ENCODE data around the gene ETFRF1.

ETFRF1 gene

GRCh38 chr12:25250744-25251730, 56.0 kb downstream of the ETFRF1 start, which contains the start of gene KRAS:
TSS of gene KRAS (minus strand) at chr12:25250929.
- H2BK5ac ChIP-seq (ENCODE audit: low read depth, low read length, poor library complexity, severe bottlenecking) = no peak within 1 kb of the TSS
- no peaks in the 10 kb centered on the region for H3K9me3 ChIP-seq (ENCODE audit: control insufficient read depth, low read length)
- H2BK12ac ChIP-seq (ENCODE audit: low read length in 2 of 2) = peak within 1 kb of the TSS; percentile 6 to 30
- no peaks in the 10 kb centered on the region for H3K27me3 ChIP-seq (ENCODE audit: control insufficient read depth in 1 of 2, insufficient read depth in 1 of 2, low read length in 2 of 2)
- H4K91ac ChIP-seq (ENCODE audit: low read length) = peak within 1 kb of the TSS; percentile 29
- peak within 1 kb of the TSS; percentile 67 for H4K8ac ChIP-seq (ENCODE audit: low read length)
- no peaks in the 10 kb centered on the region for H3K79me1 ChIP-seq (replicated peaks; ENCODE audit: low read length, poor library complexity, severe bottlenecking)
- H2BK120ac ChIP-seq (ENCODE audit: low read depth, low read length) = no peak within 1 kb of the TSS
- H3K36me3 ChIP-seq (ENCODE audit: control insufficient read depth in 1 of 2, insufficient read depth in 2 of 2, low read depth in 1 of 2, low read length in 2 of 2) = peaks cover 0 to 3% of the 10 kb centered on the region in 2 experiments
- H3K18ac ChIP-seq (ENCODE audit: low read depth in 1 of 2, low read length in 2 of 2) = peak within 1 kb of the TSS; percentile 90 to 94
- peak within 1 kb of the TSS; percentile 45 for H2BK15ac ChIP-seq (ENCODE audit: low read depth, poor library complexity, severe bottlenecking)
- no peak within 1 kb of the TSS for H3K27ac ChIP-seq (ENCODE audit: low read length, poor library complexity, severe bottlenecking)
- DNase-seq = peak; percentile 98
- H2AFZ ChIP-seq (ENCODE audit: low read depth, low read length) = peak within 1 kb of the TSS; percentile 79
- H2AK5ac ChIP-seq (ENCODE audit: low read length, severe bottlenecking) = no peak within 1 kb of the TSS
- peak within 1 kb of the TSS in 1 of 2 experiments; percentile 88 for H3K14ac ChIP-seq (ENCODE audit: low read length in 2 of 2)
- H3K4me2 ChIP-seq (ENCODE audit: low read length, poor library complexity, severe bottlenecking) = peak within 1 kb of the TSS; percentile 74
- H3K9ac ChIP-seq (ENCODE audit: low read length) = peak within 1 kb of the TSS; percentile 91
- H3K23ac ChIP-seq (ENCODE audit: low read length in 2 of 2) = peak within 1 kb of the TSS in 1 of 2 experiments; percentile 1
- peaks cover 6% of the 10 kb centered on the region for H3K4me1 ChIP-seq (ENCODE audit: control insufficient read depth, insufficient read depth, low read depth, low read length)
- H3K4ac ChIP-seq (ENCODE audit: low read depth in 1 of 2, low read length in 2 of 2) = peak within 1 kb of the TSS in 1 of 2 experiments; percentile 60
- H3K4me3 ChIP-seq (ENCODE audit: insufficient read depth in 1 of 2, low read depth in 1 of 2, low read length in 2 of 2) = peak within 1 kb of the TSS; percentile 88 to 94
- WGBS = under 1% methylated on average over 50 of the region's 105 CpGs

GRCh38 chr12:25251769-25252168, 56.7 kb downstream of the ETFRF1 start:
- Histone ChIP-seq H2BK5ac (ENCODE audit: low read depth, low read length, poor library complexity, severe bottlenecking) (no peak overlapping the region), H4K8ac (ENCODE audit: low read length) (no peak overlapping the region), H2BK12ac (ENCODE audit: low read length in 2 of 2) (no peak overlapping the region), H3K36me3 (ENCODE audit: control insufficient read depth in 1 of 2, insufficient read depth in 2 of 2, low read depth in 1 of 2, low read length in 2 of 2) (peaks cover 0 to 3% of the 10 kb centered on the region in 2 experiments), H3K4me2 (ENCODE audit: low read length, poor library complexity, severe bottlenecking) (peak overlapping the region; percentile 74), H3K27me3 (ENCODE audit: control insufficient read depth in 1 of 2, insufficient read depth in 1 of 2, low read length in 2 of 2) (no peaks in the 10 kb centered on the region), H3K9me3 (ENCODE audit: control insufficient read depth, low read length) (no peaks in the 10 kb centered on the region), H3K23ac (ENCODE audit: low read length in 2 of 2) (no peak overlapping the region), H3K79me1 (replicated peaks; ENCODE audit: low read length, poor library complexity, severe bottlenecking) (no peaks in the 10 kb centered on the region), H3K4ac (ENCODE audit: low read depth in 1 of 2, low read length in 2 of 2) (no peak overlapping the region), H3K4me1 (ENCODE audit: control insufficient read depth, insufficient read depth, low read depth, low read length) (peaks cover 6% of the 10 kb centered on the region), H3K9ac (ENCODE audit: low read length) (peak overlapping the region; percentile 81), H2BK120ac (ENCODE audit: low read depth, low read length) (no peak overlapping the region), H2BK15ac (ENCODE audit: low read depth, poor library complexity, severe bottlenecking) (no peak overlapping the region), H4K91ac (ENCODE audit: low read length) (no peak overlapping the region), H3K14ac (ENCODE audit: low read length in 2 of 2) (no peak overlapping the region), H3K18ac (ENCODE audit: low read depth in 1 of 2, low read length in 2 of 2) (no peak overlapping the region), H2AFZ (ENCODE audit: low read depth, low read length) (no peak overlapping the region), H2AK5ac (ENCODE audit: low read length, severe bottlenecking) (no peak overlapping the region), H3K4me3 (ENCODE audit: insufficient read depth in 1 of 2, low read depth in 1 of 2, low read length in 2 of 2) (peak overlapping the region in 1 of 2 experiments; percentile 82), H3K27ac (ENCODE audit: low read length, poor library complexity, severe bottlenecking) (no peak overlapping the region)
- DNase-seq = no peak
- 87% methylated on average over 4 of the region's 6 CpGs for WGBS

- no peak overlapping the region for H2BK5ac ChIP-seq (ENCODE audit: low read depth, low read length, poor library complexity, severe bottlenecking)
- peaks cover 6% of the 10 kb centered on the region for H3K4me1 ChIP-seq (ENCODE audit: control insufficient read depth, insufficient read depth, low read depth, low read length)
- no peaks in the 10 kb centered on the region for H3K79me1 ChIP-seq (replicated peaks; ENCODE audit: low read length, poor library complexity, severe bottlenecking)
- H4K91ac ChIP-seq (ENCODE audit: low read length) = no peak overlapping the region
- no peak overlapping the region for H2AFZ ChIP-seq (ENCODE audit: low read depth, low read length)
- H3K27me3 ChIP-seq (ENCODE audit: control insufficient read depth in 1 of 2, insufficient read depth in 1 of 2, low read length in 2 of 2) = no peaks in the 10 kb centered on the region
- no peak overlapping the region for H3K18ac ChIP-seq (ENCODE audit: low read depth in 1 of 2, low read length in 2 of 2)
- H3K4me3 ChIP-seq (ENCODE audit: insufficient read depth in 1 of 2, low read depth in 1 of 2, low read length in 2 of 2) = no peak overlapping the region
- no peak overlapping the region for H2BK12ac ChIP-seq (ENCODE audit: low read length in 2 of 2)
- no CpG with 5 or more reads among the region's 3 CpGs for WGBS
- H4K8ac ChIP-seq (ENCODE audit: low read length) = no peak overlapping the region
- H3K23ac ChIP-seq (ENCODE audit: low read length in 2 of 2) = no peak overlapping the region
- DNase-seq = peak; percentile 21
- no peak overlapping the region for H3K14ac ChIP-seq (ENCODE audit: low read length in 2 of 2)
- H3K9ac ChIP-seq (ENCODE audit: low read length) = no peak overlapping the region
- no peak overlapping the region for H3K4ac ChIP-seq (ENCODE audit: low read depth in 1 of 2, low read length in 2 of 2)
- peaks cover 0 to 3% of the 10 kb centered on the region in 2 experiments for H3K36me3 ChIP-seq (ENCODE audit: control insufficient read depth in 1 of 2, insufficient read depth in 2 of 2, low read depth in 1 of 2, low read length in 2 of 2)
- no peak overlapping the region for H2BK120ac ChIP-seq (ENCODE audit: low read depth, low read length)
- H2AK5ac ChIP-seq (ENCODE audit: low read length, severe bottlenecking) = no peak overlapping the region
- H3K27ac ChIP-seq (ENCODE audit: low read length, poor library complexity, severe bottlenecking) = no peak overlapping the region
- no peak overlapping the region for H3K4me2 ChIP-seq (ENCODE audit: low read length, poor library complexity, severe bottlenecking)
- H2BK15ac ChIP-seq (ENCODE audit: low read depth, poor library complexity, severe bottlenecking) = no peak overlapping the region
- no peaks in the 10 kb centered on the region for H3K9me3 ChIP-seq (ENCODE audit: control insufficient read depth, low read length)
Observed at GRCh38 chr12:25252946-25253345, 57.9 kb downstream of the ETFRF1 start.

- Histone ChIP-seq H3K27me3 (ENCODE audit: control insufficient read depth in 1 of 2, insufficient read depth in 1 of 2, low read length in 2 of 2) (no peaks in the 10 kb centered on the region), H2BK12ac (ENCODE audit: low read length in 2 of 2) (no peak overlapping the region), H3K79me1 (replicated peaks; ENCODE audit: low read length, poor library complexity, severe bottlenecking) (no peaks in the 10 kb centered on the region), H2BK5ac (ENCODE audit: low read depth, low read length, poor library complexity, severe bottlenecking) (no peak overlapping the region), H3K4me1 (ENCODE audit: control insufficient read depth, insufficient read depth, low read depth, low read length) (peaks cover 6% of the 10 kb centered on the region), H3K18ac (ENCODE audit: low read depth in 1 of 2, low read length in 2 of 2) (no peak overlapping the region), H3K27ac (ENCODE audit: low read length, poor library complexity, severe bottlenecking) (no peak overlapping the region), H3K9ac (ENCODE audit: low read length) (no peak overlapping the region), H3K4me3 (ENCODE audit: insufficient read depth in 1 of 2, low read depth in 1 of 2, low read length in 2 of 2) (no peak overlapping the region), H2BK15ac (ENCODE audit: low read depth, poor library complexity, severe bottlenecking) (no peak overlapping the region), H2BK120ac (ENCODE audit: low read depth, low read length) (no peak overlapping the region), H3K23ac (ENCODE audit: low read length in 2 of 2) (no peak overlapping the region), H3K4ac (ENCODE audit: low read depth in 1 of 2, low read length in 2 of 2) (no peak overlapping the region), H2AFZ (ENCODE audit: low read depth, low read length) (no peak overlapping the region), H3K14ac (ENCODE audit: low read length in 2 of 2) (no peak overlapping the region), H3K9me3 (ENCODE audit: control insufficient read depth, low read length) (no peaks in the 10 kb centered on the region), H4K8ac (ENCODE audit: low read length) (no peak overlapping the region), H3K4me2 (ENCODE audit: low read length, poor library complexity, severe bottlenecking) (no peak overlapping the region), H3K36me3 (ENCODE audit: control insufficient read depth in 1 of 2, insufficient read depth in 2 of 2, low read depth in 1 of 2, low read length in 2 of 2) (no peaks in the 10 kb centered on the region), H2AK5ac (ENCODE audit: low read length, severe bottlenecking) (no peak overlapping the region), H4K91ac (ENCODE audit: low read length) (no peak overlapping the region)
- peak; percentile 18 for DNase-seq
- 85% methylated on average over 4 of the region's 5 CpGs for WGBS
Observed at GRCh38 chr12:25253371-25254068, 58.5 kb downstream of the ETFRF1 start.

All from mesenchymal stem cell (in vitro differentiated cells and primary cell).